RWPE1 (cell line): ENCODE measurements around the gene ERC2.

Experiments used
- CTCF ChIA-PET: fragments of 350-600 bp; sonication (Branson Sonifier 250); formaldehyde crosslinking; extraction: SDS; loops from one replicate; lab custom pipeline; 2021; lab: Yijun Ruan, JAX
- POLR2A ChIA-PET: fragments of 400-600 bp; formaldehyde crosslinking; extraction: SDS; loops from one replicate; lab custom pipeline; 2020; ENCODE audit warnings: antibody characterized with exemption; ENCODE audit not compliant: low non-redundant PET; lab: Yijun Ruan, JAX
- DNase-seq: peaks from one replicate; pipeline ENCODE4 v3.0.0; 2012; ENCODE audit warnings: low spot score
- H3K27ac ChIP-seq: fragments of 450-650 bp; 2 replicates; pipeline ENCODE4 v1.5.1; 2017
- CTCF ChIP-seq: fragments of 450-650 bp; conservative IDR thresholded peaks from 2 replicates; pipeline ENCODE4 v1.5.1; 2017; ENCODE audit warnings: low read depth, mild to moderate bottlenecking

ERC2 gene

GRCh38 chr3:55637906-55638638 is 830.2 kb downstream of the ERC2 start:
- POLR2A ChIA-PET = no interaction called here

GRCh38 chr3:55636300-55637195 is 831.7 kb downstream of the ERC2 start:
- CTCF ChIA-PET = interaction anchor here (0.6 kb wide), 1 partner anchor 493 kb away, joined by 3 read pairs; no protein-coding TSS in a partner anchor
- no peak for DNase-seq
- no peak for TF ChIP-seq CTCF
- H3K27ac ChIP-seq = no peak overlapping the region
- POLR2A ChIA-PET = no interaction called here

More at GRCh38 chr3:55637906-55638638, 830.2 kb downstream of the ERC2 start:
- TF ChIP-seq CTCF = no peak
- CTCF ChIA-PET = no interaction called here
- DNase-seq = no peak
- no peak overlapping the region for H3K27ac ChIP-seq

- no peak for DNase-seq
- ChIA-PET POLR2A (no interaction called here), CTCF (no interaction called here)
- TF ChIP-seq CTCF = no peak
- no peak overlapping the region for H3K27ac ChIP-seq
These were observed 833.9 kb downstream of the ERC2 start for GRCh38 chr3:55634345-55634744.

- POLR2A ChIA-PET = no interaction called here
- TF ChIP-seq CTCF = no peak
- CTCF ChIA-PET = no interaction called here
- no peak overlapping the region for H3K27ac ChIP-seq
- DNase-seq = no peak
These were observed 834.9 kb downstream of the ERC2 start for GRCh38 chr3:55633333-55633732.

GRCh38 chr3:55631766-55632331 is 836.4 kb downstream of the ERC2 start:
- no peak for TF ChIP-seq CTCF
- POLR2A ChIA-PET = no interaction called here
- no peak for DNase-seq
- CTCF ChIA-PET = no interaction called here
- no peak overlapping the region for H3K27ac ChIP-seq

- CTCF ChIA-PET = no interaction called here
- no peak overlapping the region for H3K27ac ChIP-seq
- POLR2A ChIA-PET = no interaction called here
- TF ChIP-seq CTCF = no peak
- DNase-seq = no peak
These were observed 837.4 kb downstream of the ERC2 start for GRCh38 chr3:55630921-55631299.
